Peyer's patch (tissue), 4 donors: ENCODE data around the gene RPRD1A.

Source experiments
- CTCF ChIP-seq, 6 experiments: fragments of 450-650 bp in 4 of 6; fragments of 200-600 bp in 2 of 6; sonication (generic) in 1 of 6; IDR thresholded peaks; one replicate each; pipeline ENCODE4 v1.5.1; 2017 to 2019; ENCODE audit warnings: antibody characterized with exemption in 6 of 6, mild to moderate bottlenecking in 3 of 6, moderate library complexity in 1 of 6
- POLR2A ChIP-seq, 2 donors: fragments of 450-650 bp; IDR thresholded peaks; one replicate each; pipeline ENCODE4 v1.5.1; 2017; ENCODE audit warnings: antibody characterized with exemption in 2 of 2, mild to moderate bottlenecking in 2 of 2, moderate library complexity in 2 of 2

GRCh38 chr18:35969676-35970075 is 97.7 kb downstream of the RPRD1A start:
- TF ChIP-seq CTCF (IDR thresholded peaks at IDR 0.05) (no peak), POLR2A (IDR thresholded peaks at IDR 0.05) (no peak)
